ENCODE measurements around the gene GRIN2D. TPM values are rescaled to one million over a fixed set of nuclear protein-coding genes. Genes with fewer than 3 reads are reported as not detected.

GRIN2D gene
- total and polyA plus RNA-seq, 9 donors: 0.58 to 3.1 (median 2.0) TPM

- Histone ChIP-seq H3K9me3 (replicated peaks; ENCODE audit: control insufficient read depth, low read depth, low read length) (no peaks in the 10 kb centered on the region), H3K4me1 (ENCODE audit: control insufficient read depth, insufficient read depth, low read length) (peaks cover 50% of the 10 kb centered on the region), H3K4me3 (ENCODE audit: low read length) (peak overlapping the region; percentile 38), H3K36me3 (ENCODE audit: control insufficient read depth, insufficient read depth, low read length) (no peaks in the 10 kb centered on the region), H3K27me3 (ENCODE audit: control insufficient read depth, insufficient read depth, low read length) (peaks cover 57% of the 10 kb centered on the region), H3K27ac (ENCODE audit: low read length) (peak overlapping the region; percentile 51)
- WGBS (ENCODE audit: insufficient coverage): 31% methylated on average over 22 of the region's 22 CpGs
- DNase-seq: peak; percentile 36
These were observed 4.0 kb downstream of the GRIN2D start for GRCh38 chr19:48397263-48398101.

- Histone ChIP-seq H3K36me3 (ENCODE audit: control insufficient read depth, insufficient read depth, low read length) (no peaks in the 10 kb centered on the region), H3K27me3 (ENCODE audit: control insufficient read depth, insufficient read depth, low read length) (peaks cover 52% of the 10 kb centered on the region), H3K27ac (ENCODE audit: low read length) (peak overlapping the region; percentile 51), H3K9me3 (replicated peaks; ENCODE audit: control insufficient read depth, low read depth, low read length) (no peaks in the 10 kb centered on the region), H3K4me3 (ENCODE audit: low read length) (peak overlapping the region; percentile 38), H3K4me1 (ENCODE audit: control insufficient read depth, insufficient read depth, low read length) (peaks cover 46% of the 10 kb centered on the region)
- 3% methylated on average over 17 of the region's 17 CpGs for WGBS (ENCODE audit: insufficient coverage)
- DNase-seq: peak; percentile 37
These were observed 4.6 kb downstream of the GRIN2D start for GRCh38 chr19:48398102-48398374.

GRCh38 chr19:48398375-48399235 lies 5.1 kb downstream of the GRIN2D start:
- DNase-seq: peak; percentile 90
- Histone ChIP-seq H3K4me1 (ENCODE audit: control insufficient read depth, insufficient read depth, low read length) (peaks cover 41% of the 10 kb centered on the region), H3K4me3 (ENCODE audit: low read length) (peak overlapping the region; percentile 38), H3K36me3 (ENCODE audit: control insufficient read depth, insufficient read depth, low read length) (no peaks in the 10 kb centered on the region), H3K27me3 (ENCODE audit: control insufficient read depth, insufficient read depth, low read length) (peaks cover 46% of the 10 kb centered on the region), H3K27ac (ENCODE audit: low read length) (peak overlapping the region; percentile 69), H3K9me3 (replicated peaks; ENCODE audit: control insufficient read depth, low read depth, low read length) (no peaks in the 10 kb centered on the region)
- 5% methylated on average over 82 of the region's 104 CpGs for WGBS (ENCODE audit: insufficient coverage)

DNA sequence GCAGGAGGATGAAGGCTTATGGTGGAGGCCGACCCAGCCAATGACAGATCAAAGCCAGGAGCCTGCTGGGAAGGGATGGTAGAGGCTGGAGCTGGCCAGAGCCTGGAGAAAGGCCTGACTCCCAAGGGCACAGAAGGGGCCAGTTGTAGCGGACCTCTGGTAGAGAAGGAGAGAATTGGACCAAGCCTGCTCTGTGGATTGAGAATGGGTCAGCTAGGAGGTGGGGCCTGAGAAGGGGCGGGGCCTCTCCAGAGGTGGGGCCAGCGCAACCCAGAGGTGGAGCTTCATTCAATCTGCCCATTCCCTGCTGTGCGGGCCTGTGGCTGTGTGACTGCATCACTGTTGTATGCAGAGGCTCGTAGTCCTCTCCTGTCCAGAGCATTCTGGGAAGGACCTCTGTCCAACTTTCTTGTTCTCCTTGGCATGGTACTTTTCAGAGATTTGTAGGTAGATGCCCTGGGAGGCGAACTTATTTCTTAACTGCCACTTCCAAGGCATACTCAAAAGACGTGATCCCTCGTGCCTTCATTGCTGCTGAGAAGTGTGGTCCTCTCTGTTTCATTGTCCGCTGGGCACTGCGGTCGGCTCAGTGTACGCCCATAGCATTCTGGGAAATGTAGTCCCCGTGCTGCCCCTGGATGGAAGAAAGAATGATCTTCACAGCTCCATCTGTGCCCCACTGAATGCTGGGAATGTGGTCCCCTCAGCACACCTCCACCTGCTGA lies 6.7 kb downstream of the GRIN2D start:
- Histone ChIP-seq H3K27ac (ENCODE audit: low read length) (peak overlapping the region; percentile 62), H3K9me3 (replicated peaks; ENCODE audit: control insufficient read depth, low read depth, low read length) (no peaks in the 10 kb centered on the region), H3K27me3 (ENCODE audit: control insufficient read depth, insufficient read depth, low read length) (peaks cover 30% of the 10 kb centered on the region), H3K36me3 (ENCODE audit: control insufficient read depth, insufficient read depth, low read length) (no peaks in the 10 kb centered on the region), H3K4me3 (ENCODE audit: low read length) (no peak overlapping the region), H3K4me1 (ENCODE audit: control insufficient read depth, insufficient read depth, low read length) (peaks cover 28% of the 10 kb centered on the region)
- DNase-seq: peak; percentile 72
- WGBS (ENCODE audit: insufficient coverage): 51% methylated on average over 6 of the region's 14 CpGs

- Histone ChIP-seq H3K27me3 (ENCODE audit: control insufficient read depth, insufficient read depth, low read length) (peaks cover 19% of the 10 kb centered on the region), H3K4me3 (ENCODE audit: low read length) (no peak overlapping the region), H3K27ac (ENCODE audit: low read length) (no peak overlapping the region), H3K9me3 (replicated peaks; ENCODE audit: control insufficient read depth, low read depth, low read length) (no peaks in the 10 kb centered on the region), H3K4me1 (ENCODE audit: control insufficient read depth, insufficient read depth, low read length) (peaks cover 19% of the 10 kb centered on the region), H3K36me3 (ENCODE audit: control insufficient read depth, insufficient read depth, low read length) (no peaks in the 10 kb centered on the region)
- WGBS (ENCODE audit: insufficient coverage): 50% methylated on average over 5 of the region's 5 CpGs
- DNase-seq: no peak
These were observed 7.8 kb downstream of the GRIN2D start for GRCh38 chr19:48401287-48401686.

GRCh38 chr19:48403606-48404005 lies 10.1 kb downstream of the GRIN2D start:
- DNase-seq: peak; percentile 83
- Histone ChIP-seq H3K27ac (ENCODE audit: low read length) (no peak overlapping the region), H3K27me3 (ENCODE audit: control insufficient read depth, insufficient read depth, low read length) (no peaks in the 10 kb centered on the region), H3K9me3 (replicated peaks; ENCODE audit: control insufficient read depth, low read depth, low read length) (no peaks in the 10 kb centered on the region), H3K36me3 (ENCODE audit: control insufficient read depth, insufficient read depth, low read length) (no peaks in the 10 kb centered on the region), H3K4me1 (ENCODE audit: control insufficient read depth, insufficient read depth, low read length) (no peaks in the 10 kb centered on the region), H3K4me3 (ENCODE audit: low read length) (no peak overlapping the region)
- 57% methylated on average over 1 of the region's 3 CpGs for WGBS (ENCODE audit: insufficient coverage)

DNA sequence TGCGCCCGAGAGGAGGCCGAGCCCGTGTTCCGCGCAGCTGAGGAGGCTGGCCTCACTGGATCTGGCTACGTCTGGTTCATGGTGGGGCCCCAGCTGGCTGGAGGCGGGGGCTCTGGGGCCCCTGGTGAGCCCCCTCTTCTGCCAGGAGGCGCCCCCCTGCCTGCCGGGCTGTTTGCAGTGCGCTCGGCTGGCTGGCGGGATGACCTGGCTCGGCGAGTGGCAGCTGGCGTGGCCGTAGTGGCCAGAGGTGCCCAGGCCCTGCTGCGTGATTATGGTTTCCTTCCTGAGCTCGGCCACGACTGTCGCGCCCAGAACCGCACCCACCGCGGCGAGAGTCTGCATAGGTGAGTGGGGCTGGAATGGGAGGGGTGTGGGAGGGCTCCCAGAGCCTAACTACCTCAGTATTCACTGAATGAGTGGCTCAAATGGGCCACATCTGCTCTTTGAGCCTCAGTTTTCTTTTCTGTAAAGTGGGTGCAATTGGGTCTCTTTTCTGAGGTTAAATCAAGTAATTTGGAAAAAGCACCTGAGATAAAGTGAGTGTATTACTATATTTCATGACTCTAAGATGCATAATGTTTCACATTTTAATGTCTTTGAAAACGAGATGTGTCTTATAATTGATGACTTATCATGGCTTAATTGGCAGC lies 11.7 kb downstream of the GRIN2D start:
- Histone ChIP-seq H3K27me3 (ENCODE audit: control insufficient read depth, insufficient read depth, low read length) (no peaks in the 10 kb centered on the region), H3K4me1 (ENCODE audit: control insufficient read depth, insufficient read depth, low read length) (no peaks in the 10 kb centered on the region), H3K27ac (ENCODE audit: low read length) (no peak overlapping the region), H3K9me3 (replicated peaks; ENCODE audit: control insufficient read depth, low read depth, low read length) (no peaks in the 10 kb centered on the region), H3K36me3 (ENCODE audit: control insufficient read depth, insufficient read depth, low read length) (no peaks in the 10 kb centered on the region), H3K4me3 (ENCODE audit: low read length) (no peak overlapping the region)
- no peak for DNase-seq
- 88% methylated on average over 18 of the region's 27 CpGs for WGBS (ENCODE audit: insufficient coverage)

DNA sequence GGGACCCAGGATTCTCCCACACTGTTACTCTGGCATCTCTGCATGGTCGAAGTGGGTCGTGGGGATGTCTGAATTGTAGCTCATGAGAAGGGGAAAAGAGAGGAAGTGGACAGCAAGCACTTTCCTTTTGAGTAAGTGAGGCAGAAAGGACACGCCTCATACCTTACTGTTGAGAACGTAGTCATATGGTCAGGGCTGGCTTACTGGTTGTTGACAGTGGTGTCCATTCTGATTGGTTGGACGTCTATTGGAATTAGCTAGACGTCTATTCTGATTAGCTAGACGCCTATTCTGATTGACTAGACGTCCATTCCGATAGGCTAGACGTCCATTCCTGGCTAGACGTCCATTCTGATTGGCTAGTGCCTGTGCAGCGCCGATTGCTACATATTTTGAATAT lies 12.4 kb downstream of the GRIN2D start:
- no peaks in the 10 kb centered on the region for H3K9me3 ChIP-seq (replicated peaks; ENCODE audit: control insufficient read depth, low read depth, low read length)
- DNase-seq: no peak
- 88% methylated on average over 11 of the region's 13 CpGs for WGBS (ENCODE audit: insufficient coverage)
- H3K4me3 ChIP-seq (ENCODE audit: low read length): no peak overlapping the region
- H3K27me3 ChIP-seq (ENCODE audit: control insufficient read depth, insufficient read depth, low read length): no peaks in the 10 kb centered on the region
- no peaks in the 10 kb centered on the region for H3K4me1 ChIP-seq (ENCODE audit: control insufficient read depth, insufficient read depth, low read length)
- H3K27ac ChIP-seq (ENCODE audit: low read length): no peak overlapping the region
- no peaks in the 10 kb centered on the region for H3K36me3 ChIP-seq (ENCODE audit: control insufficient read depth, insufficient read depth, low read length)

GRCh38 chr19:48413879-48414587 lies 20.6 kb downstream of the GRIN2D start:
- no peak overlapping the region for H3K4me3 ChIP-seq (ENCODE audit: low read length)
- H3K4me1 ChIP-seq (ENCODE audit: control insufficient read depth, insufficient read depth, low read length): no peaks in the 10 kb centered on the region
- no peaks in the 10 kb centered on the region for H3K36me3 ChIP-seq (ENCODE audit: control insufficient read depth, insufficient read depth, low read length)
- DNase-seq: no peak
- H3K27ac ChIP-seq (ENCODE audit: low read length): no peak overlapping the region
- 32% methylated on average over 19 of the region's 24 CpGs for WGBS (ENCODE audit: insufficient coverage)
- peaks cover 38% of the 10 kb centered on the region for H3K27me3 ChIP-seq (ENCODE audit: control insufficient read depth, insufficient read depth, low read length)
- H3K9me3 ChIP-seq (replicated peaks; ENCODE audit: control insufficient read depth, low read depth, low read length): no peaks in the 10 kb centered on the region

Data from muscle of leg (tissue), 11 donors.